GM19452 (cell line): ENCODE data around the gene HDAC4.

Source experiments
- ATAC-seq: cut with Tn5 transposase; IDR thresholded peaks from one replicate; pipeline ENCODE4 v1.9.1; 2021; ENCODE audit not compliant: unreplicated experiment

Gene HDAC4

DNA sequence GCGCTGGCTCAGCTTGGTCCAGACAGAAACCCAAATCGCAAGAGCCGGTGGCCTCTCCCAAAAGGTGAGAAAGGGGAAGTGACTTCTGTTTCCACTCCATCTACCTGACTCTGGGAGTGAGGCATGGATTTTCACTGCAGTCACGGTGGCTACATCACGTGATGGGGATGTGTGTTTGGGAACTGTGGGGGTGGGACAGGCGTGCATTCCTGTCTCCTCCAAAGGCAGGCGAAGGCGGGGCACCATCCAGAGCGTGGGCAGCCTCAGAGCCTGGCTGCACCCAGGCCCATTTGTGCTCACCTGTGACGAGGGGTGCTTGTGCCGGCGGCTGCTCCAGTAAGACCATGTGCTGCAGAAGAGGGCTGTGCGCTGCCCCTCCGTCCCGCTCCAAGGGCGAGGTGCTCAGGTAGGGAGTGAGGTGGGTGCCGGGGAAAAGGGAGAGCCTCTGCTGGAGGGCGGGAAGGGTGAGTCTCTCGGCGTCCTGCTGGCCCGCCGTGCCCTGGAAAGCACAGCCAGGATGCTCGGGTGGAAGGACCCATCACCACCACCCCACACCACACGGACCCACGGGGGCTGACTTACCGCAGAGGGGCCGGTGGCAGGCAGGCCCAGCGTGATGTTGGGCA, 266.8 kb downstream of the HDAC4 start:
- ATAC-seq, result no peak

DNA sequence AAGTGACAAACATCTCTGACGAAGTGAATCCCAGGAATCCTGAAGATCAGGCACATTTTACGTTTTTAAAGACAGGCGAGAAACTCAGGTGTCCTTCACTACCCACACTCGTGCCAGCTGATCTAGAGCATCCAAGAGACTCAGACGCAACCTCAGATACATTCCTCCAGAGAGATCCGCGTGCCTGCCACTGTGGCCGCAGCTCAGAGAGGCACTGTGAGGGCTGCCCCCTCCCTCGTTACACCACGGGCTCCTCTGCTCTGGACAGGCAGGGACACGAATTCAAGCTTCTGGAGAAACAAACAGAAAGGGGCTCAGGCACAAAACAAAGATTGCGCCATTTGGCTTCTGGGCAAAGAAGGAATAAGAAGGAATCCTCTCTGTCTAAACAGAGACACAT, 268.0 kb downstream of the HDAC4 start:
- ATAC-seq, result no peak

DNA sequence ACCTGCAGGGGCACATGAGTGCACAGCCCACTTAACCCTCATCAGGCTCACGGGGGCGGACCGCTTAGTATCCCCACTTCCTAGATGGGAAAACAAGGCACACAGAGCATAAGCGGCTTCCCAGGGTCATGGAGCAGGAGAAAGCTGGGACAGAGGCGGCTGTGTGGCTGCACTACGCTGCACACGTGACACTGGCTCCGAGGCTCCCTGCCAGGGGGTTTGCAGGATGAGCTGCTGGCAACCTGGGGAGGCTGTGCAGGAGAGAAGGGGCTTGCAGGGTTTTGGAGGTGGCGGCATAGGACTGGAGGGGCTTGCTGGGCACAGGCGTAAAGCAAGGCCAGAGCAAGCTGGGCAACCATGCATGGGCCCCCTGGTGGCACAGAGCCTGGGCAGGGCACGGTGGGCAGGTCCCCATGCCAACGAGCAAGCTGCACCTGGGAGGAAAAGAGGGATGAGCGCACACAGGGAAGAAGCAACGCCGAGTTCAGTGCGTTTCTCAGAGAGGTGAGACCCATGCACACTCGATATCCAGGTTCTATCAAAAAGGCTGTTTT, 268.6 kb downstream of the HDAC4 start:
- no peak for ATAC-seq

DNA sequence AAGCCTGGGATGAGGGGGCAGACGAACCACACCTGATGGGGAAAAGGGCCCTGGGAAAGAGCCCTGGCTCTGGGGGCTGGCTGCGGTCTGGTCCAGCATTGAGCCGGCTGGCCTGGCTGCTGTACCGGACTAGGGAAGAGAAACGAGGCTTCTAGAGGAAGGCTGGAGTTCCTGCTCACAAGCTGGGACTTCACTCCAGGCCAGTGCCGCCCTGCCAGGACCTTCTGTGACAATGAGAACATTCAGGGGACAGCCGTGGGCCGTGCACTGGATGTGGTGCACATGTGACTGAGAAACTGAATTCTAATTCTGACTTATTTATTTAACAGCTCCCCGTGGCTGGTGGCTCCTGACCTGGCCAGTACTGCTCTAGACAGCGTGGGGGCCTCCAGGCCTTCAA, 269.3 kb downstream of the HDAC4 start:
- no peak for ATAC-seq

DNA sequence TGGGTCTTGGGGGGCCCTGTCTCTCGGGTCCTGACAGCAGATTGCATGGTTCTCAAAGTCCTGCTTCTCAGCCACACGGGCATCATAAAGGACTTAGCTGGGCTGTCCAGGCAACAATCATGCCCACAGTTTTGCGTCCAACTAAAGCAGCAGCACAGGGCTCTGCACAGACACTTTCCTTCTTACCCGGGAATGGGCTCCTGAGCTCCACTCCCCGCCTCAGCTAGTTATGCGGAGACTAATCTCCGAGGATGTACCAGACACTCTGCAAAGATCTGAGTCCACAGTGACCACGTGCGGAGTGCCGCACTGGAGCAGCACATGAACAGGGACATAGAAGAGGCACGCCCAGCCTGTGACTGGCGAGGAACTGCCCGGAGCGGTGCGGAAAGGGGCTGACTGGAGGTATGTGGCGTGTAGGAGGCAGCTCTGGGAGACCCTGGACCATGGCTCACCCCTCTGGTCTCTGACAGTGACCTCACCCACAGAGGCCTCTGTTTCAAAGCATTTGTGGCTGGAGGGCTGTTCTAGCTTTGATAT, 270.0 kb downstream of the HDAC4 start:
- ATAC-seq, result no peak

DNA sequence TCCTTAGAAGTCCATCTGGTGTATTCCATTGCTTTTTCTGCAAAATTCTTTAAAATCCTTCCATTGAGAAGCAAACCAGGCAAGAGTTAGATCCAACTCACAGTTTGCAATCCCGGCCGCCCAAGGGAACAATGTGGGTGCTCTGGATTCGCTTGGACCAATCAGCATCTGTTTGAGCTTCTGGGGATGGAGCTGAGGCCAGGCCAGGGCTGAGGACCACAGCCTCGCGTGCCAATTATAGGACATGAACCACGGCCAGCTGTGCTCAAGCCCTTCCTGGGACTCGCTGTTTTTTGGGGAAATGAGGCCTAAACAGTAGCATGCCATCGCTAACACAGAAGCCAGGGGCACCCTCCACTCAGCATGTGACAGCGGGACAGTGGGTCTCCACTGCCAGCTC, 270.8 kb downstream of the HDAC4 start:
- no peak for ATAC-seq

DNA sequence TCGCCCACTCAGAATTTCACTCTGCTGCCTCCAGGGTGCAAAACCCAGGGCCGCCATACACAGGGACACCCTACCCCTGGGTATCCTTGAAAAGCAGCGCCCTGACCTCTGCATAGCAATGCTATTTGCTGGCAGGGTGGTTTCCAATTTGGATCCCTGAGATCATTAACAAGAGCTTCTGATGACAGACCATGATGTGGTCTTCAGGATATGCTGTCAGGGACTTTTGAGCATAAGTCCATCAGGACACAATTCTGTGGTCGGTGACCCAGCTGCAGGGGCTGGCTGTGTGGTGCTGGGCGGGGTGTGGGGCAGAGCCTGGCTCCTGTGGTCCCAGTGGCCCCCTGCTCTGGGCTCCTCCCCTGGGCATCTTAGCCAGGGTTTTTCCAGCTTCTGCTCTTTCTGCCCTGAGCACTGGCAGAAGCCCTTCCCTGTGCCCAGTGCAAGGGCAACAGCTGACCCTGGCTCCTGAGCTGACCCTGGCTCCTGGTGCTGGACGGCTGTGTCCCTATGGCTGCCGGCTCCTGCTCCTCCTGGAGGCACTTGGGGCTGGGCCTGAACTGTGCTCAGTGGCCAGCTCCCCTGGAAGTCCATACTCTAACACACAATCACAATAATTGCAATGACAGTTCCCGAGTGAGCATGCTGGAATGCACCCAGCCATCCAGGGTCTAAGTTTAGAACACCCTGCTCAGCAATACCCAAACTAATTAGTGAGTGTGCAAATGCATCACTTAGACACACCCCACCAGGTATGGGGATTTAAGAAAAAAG, 271.5 kb downstream of the HDAC4 start:
- ATAC-seq, result no peak

DNA sequence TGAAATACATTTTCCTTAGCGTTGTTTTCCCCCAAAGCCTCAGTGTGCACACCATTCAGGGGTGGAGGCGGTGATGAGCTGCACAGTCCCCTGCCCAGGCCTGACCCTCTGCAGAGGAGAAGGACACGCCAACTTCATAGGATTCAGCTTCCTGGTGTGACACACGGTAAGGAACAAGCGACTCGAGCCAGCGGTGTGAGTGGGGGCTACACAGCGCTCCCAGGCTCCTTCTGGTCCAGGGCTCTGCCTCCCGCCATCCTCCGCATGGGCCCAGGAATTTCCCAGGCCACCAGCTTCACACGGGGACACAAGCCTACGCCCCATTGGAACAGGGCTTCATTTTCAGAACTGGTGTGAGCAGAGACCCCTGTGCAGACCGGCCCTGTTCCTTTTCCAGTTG, 272.1 kb downstream of the HDAC4 start:
- no peak for ATAC-seq

DNA sequence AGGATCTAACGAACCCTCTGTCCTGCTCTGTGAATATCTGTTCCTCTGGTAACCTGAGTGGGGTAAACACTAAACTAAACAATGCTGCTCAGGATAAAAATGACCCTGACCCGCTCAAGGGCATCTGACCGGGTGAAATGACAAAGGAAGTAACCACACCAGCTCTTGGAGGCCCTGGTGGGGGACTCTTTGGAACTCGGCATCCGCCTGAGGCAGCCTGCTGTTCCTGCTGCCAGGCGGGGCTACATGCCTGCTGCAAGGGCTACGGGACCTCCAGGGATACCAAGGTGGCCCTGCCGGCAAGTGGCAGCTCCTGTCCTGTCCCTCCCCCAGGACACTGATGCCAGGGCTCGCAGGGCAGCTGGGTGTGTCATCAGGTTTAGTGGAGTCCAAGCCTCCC, 273.3 kb downstream of the HDAC4 start:
- ATAC-seq, result no peak

DNA sequence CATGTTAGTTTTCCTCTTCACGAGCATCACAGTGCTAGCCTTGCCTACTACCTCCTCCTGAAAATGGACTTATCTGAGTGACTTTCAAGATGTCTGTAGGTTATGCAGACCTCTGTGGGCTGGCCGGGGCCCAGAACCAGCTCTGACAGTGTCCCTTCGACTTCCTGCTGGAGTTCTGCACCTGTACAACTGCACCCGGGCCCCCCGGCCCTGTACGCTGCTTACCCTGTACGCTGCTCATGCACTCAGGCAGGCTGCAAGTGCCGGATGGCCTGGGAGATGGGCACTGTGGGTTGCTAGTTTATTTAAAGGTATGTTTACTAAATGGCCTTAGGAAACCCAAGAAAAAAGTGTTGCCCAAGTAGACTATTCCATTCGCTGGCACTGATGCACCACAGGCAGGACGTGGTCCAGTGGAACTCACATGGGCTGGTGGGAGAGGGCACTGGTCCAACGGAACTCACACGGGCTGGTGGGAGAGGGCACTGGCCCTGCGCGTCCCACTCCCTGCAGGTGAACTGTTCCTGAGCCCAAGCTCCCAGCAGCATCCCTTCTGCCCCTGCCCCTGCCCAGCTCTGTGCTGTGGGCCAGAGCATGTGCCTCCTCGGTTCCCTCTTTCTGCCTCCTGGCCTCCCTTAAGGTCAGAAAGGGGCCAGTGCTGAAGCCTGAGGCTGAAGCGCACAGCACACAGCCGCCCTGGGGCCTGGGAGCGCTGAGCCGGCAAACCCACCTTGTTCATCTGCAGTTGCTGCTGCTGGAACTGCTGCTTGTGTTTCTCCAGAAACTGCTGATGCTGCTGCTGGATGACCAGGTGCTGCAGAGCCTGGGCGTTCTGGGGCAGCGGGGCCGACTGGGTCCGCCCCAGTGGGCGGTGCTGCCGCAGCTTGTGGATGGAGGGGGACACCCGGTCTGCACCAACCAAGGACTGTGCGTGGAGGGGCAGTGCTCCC, 274.8 kb downstream of the HDAC4 start:
- ATAC-seq, result no peak

DNA sequence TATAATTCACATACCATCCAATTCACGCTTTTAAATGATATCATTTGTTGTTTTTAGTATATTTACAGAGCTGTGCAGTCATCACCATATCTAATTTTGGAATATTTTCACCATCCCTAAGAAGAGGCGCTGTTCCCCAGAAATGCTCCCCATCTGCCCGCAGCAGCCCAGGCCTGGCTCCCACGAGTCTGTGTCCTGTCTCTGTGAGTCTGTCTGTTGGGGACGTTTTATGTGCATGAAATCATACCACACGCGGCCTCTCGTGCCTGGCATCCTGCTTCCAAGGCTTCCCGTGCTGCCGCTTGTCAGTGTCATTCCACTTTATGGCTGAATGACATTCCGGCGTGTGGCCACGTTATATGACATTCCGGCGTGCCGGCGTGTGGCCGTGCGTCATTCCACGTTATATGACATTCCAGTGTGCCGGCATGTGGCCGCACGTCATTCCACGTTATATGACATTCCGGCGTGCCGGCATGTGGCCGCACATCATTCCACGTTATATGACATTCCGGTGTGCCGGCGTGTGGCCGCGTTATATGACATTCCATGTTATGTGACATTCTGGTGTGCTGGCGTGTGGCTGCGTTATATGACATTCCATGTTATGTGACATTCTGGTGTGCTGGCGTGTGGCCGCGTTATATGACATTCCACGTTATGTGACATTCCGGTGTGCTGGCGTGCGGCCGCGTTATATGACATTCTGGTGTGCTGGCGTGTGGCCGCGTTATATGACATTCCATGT, 276.5 kb downstream of the HDAC4 start:
- ATAC-seq, result no peak

DNA sequence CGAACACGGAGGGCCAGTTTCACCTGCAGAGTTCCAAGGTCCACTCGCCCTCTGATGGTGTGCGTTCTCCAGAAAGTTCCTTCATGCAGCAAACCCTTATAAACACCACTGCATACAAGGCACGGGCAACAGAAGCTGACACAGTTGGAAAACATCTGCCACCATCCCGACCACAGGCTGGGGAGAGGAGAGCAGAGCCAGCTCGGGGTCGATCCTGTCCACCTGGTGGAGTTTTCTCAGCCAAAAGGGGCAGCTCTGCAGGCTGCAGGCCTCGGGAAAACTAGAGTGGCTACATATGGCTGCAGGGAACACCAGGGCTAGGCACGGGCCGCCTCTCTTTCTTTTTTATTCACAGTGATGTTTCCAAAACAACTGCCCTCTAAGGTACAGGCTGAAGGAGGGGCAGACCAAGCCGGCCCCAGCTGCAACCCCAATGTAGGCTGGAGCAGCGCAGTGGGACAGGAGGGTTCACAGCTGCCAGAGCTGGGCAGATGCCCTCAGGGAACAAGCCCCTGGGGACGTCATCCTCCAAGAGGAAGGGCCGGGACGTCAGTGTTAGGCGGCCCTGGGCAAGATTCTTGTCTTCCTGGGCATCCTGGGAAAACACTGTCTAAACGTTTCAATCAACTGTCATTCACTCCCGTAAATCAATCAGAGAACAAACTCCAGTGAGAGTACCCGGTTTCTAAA, 278.3 kb downstream of the HDAC4 start:
- no peak for ATAC-seq

DNA sequence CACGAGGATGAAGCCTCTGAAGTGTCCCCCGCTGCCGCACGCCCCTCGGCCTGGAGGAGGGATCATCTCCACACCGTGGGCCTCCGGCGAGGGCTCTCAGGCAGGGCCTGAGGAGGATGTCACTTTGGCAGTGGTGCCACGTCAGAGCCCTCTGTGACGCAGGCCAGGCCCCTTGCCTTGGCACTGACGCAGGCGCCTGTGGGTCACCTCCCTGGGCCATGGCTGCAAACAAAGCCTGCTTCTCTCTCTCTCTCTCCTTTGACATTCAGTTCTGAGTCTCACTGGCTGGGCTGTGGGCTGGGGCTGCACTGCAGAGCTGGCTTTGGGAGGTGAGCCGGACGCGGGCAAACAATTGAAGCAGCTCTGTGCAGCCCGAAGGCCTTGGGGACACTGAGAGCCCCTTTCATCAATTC, 279.2 kb downstream of the HDAC4 start:
- ATAC-seq, result no peak

DNA sequence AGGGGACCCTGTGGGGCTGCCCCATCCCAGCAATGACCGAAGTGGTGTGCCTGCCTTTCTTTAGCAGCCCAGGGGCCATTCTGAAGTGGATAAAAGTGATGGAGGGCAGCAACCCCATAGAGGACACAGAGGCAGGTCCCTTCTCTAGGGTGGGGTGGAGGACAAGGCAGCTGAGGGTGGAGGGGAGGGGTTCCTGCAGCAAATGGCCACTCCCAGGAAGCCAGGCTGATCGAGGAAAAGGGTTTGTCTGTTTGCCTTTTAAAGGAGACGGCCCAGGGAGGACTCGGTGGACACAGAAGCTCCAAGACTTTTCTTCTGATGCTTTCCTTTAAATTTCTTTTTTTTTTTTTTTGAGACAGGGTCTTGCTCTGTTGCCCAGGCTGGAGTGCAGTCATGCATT, 280.2 kb downstream of the HDAC4 start:
- no peak for ATAC-seq

DNA sequence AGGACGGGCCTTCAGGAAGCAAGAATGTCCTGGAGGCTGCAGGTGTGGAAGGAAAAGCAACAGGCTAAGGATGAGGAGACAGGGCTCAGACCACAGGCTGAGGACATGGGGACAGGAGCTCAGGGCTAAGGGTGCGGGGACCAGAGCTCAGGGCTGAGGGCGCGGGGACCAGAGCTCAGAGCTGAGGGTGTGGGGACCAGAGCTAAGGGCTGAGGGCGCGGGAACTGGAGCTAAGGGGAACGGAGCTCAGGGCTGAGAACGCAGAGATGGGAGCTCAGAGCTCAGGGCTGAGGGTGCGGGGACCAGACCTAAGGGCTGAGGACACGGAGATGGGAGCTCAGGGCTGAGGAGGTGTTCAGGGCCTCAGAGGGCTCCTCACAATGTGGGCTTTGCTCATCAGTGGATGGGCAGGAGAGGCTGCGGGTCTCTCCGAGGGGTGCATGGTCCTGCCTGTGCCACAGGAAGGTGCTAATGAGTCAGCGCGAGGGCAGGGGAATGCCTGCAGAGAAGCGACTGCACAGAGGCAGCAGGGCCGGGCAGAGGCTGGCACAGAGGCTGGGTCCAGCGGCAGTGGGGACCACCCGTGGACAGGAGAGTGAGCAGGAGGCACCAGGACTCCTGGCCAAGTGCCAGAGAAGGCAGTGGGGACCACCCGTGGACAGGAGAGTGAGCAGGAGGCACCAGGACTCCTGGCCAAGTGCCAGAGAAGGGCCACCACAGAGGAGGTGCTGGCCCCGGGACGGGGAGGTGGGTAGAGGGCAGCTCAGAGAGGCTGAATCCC, 281.3 kb downstream of the HDAC4 start:
- no peak for ATAC-seq

DNA sequence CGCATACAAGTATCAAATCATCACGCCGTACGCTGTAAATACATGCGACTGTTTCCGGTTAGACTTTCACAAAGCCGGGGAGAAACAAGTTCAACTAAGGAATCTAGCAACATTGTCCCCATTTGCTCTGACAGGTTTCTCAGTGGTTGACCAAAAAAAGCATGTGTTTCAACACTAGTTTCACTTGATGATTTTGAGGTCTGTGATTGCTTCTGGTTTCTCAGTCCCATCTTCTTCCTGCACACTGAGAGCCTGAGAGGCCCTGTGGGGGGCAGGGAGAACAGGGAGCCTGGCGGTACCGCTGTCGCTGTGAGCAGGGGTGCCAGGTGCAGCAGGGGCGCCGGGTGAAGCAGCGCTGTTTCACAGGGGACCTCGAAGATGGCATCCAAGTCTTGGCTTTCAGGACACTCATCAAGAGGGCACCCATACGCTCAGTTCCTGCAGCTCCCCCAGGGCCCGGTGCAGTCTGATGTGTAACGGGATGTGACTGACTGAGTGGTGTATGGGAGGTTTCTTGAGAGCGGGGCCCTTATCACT, 282.1 kb downstream of the HDAC4 start:
- no peak for ATAC-seq

DNA sequence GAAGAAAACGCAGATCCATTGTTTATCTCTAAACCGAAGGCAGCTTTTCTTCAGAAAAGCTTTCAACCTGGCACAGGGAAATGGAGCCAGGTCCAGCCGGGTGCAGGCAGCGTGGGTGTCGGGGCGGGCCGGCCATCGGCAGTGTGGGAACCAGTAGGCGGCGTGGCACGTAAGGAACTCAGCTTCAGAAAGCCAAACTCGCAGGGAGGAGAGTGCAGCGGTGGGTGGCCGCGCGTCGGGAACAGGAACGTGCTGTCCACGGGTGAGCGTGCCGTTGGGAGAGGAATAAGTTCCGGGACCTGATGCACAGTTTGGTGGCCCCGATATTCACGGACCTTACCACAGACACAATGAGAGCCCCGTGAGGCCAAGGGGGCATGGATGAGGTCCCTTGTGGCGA, 282.6 kb downstream of the HDAC4 start:
- no peak for ATAC-seq

DNA sequence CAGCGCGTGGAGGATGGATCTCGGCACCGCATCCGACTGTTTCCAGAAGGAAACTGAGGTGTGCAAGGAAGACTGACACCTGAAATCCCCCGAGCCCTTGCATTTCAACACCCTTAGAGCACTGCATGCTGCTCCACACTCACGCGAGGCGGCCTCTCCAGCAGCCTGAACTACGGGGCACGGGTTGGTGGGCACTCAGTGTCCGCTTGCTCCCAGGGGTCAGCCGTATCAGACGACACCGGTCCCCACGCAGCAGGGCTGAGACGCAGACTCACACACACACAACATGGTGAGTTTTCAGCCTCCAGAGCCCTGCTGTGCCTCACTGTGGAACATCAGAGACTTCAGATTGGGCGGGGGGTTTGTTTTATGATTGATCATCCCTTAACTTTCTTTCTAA, 283.0 kb downstream of the HDAC4 start:
- ATAC-seq, result no peak
